GM18526 (cell line): ENCODE data around the gene FGGY.

Source experiments
- POLR2A ChIP-seq: IDR thresholded peaks from 3 replicates; pipeline ENCODE4 v1.6.1; 2011; ENCODE audit not compliant: insufficient read length; ENCODE audit errors: extremely low read depth

The FGGY gene

GRCh38 chr1:59685666-59686065, 388.8 kb downstream of the FGGY start:
- TF ChIP-seq POLR2A, result no peak

GRCh38 chr1:59686170-59686569, 389.3 kb downstream of the FGGY start:
- no peak for TF ChIP-seq POLR2A

- TF ChIP-seq POLR2A, result no peak
These were observed 389.7 kb downstream of the FGGY start for GRCh38 chr1:59686574-59686973.

- TF ChIP-seq POLR2A, result no peak
These were observed 390.2 kb downstream of the FGGY start for GRCh38 chr1:59687081-59687480.

GRCh38 chr1:59688976-59689375, 392.1 kb downstream of the FGGY start:
- no peak for TF ChIP-seq POLR2A

- TF ChIP-seq POLR2A, result no peak
These were observed 392.8 kb downstream of the FGGY start for GRCh38 chr1:59689730-59690129.

- TF ChIP-seq POLR2A, result no peak
These were observed 393.5 kb downstream of the FGGY start for GRCh38 chr1:59690171-59690930.

GRCh38 chr1:59691261-59691660, 394.4 kb downstream of the FGGY start:
- TF ChIP-seq POLR2A, result no peak

GRCh38 chr1:59692591-59692990, 395.7 kb downstream of the FGGY start:
- no peak for TF ChIP-seq POLR2A

- TF ChIP-seq POLR2A, result no peak
These were observed 396.5 kb downstream of the FGGY start for GRCh38 chr1:59693406-59693805.

- no peak for TF ChIP-seq POLR2A
These were observed 398.4 kb downstream of the FGGY start for GRCh38 chr1:59695252-59695651.

- no peak for TF ChIP-seq POLR2A
These were observed 399.7 kb downstream of the FGGY start for GRCh38 chr1:59696421-59697115.

- TF ChIP-seq POLR2A, result no peak
These were observed 400.4 kb downstream of the FGGY start for GRCh38 chr1:59697150-59697800.

GRCh38 chr1:59698386-59698785, 401.5 kb downstream of the FGGY start:
- TF ChIP-seq POLR2A, result no peak

- TF ChIP-seq POLR2A, result no peak
These were observed 402.4 kb downstream of the FGGY start for GRCh38 chr1:59699227-59699847.

- TF ChIP-seq POLR2A, result no peak
These were observed 404.5 kb downstream of the FGGY start for GRCh38 chr1:59701376-59701775.
